HG03439 (cell line): ENCODE measurements around the gene EFHD2.
"Not testable (repeated sequence)": the region's sequence is repeated elsewhere in the genome, so short reads cannot be mapped to it uniquely, and the experiment has no call there.

Source experiments
- ATAC-seq: cut with Tn5 transposase; IDR thresholded peaks from one replicate; pipeline ENCODE4 v1.9.1; 2021; ENCODE audit warnings: mild to moderate bottlenecking, moderate library complexity; ENCODE audit not compliant: unreplicated experiment

EFHD2 gene

GRCh38 chr1:15409388-15410222, at the start of gene EFHD2:
EFHD2 (plus strand) TSS chr1:15409888; CDS start chr1:15409972, 84 bp downstream.
- peak; percentile 76 for ATAC-seq

- ATAC-seq: no peak
Observed at GRCh38 chr1:15360700-15361099, 49.0 kb upstream of the EFHD2 start.

GRCh38 chr1:15362096-15362736, 47.5 kb upstream of the EFHD2 start:
- ATAC-seq: no peak

GRCh38 chr1:15362737-15363128, 47.0 kb upstream of the EFHD2 start:
- no peak for ATAC-seq

GRCh38 chr1:15364740-15365139, 44.9 kb upstream of the EFHD2 start:
- no peak for ATAC-seq

- ATAC-seq: no peak
Observed at GRCh38 chr1:15368888-15369287, 40.8 kb upstream of the EFHD2 start.

GRCh38 chr1:15370268-15370667, 39.4 kb upstream of the EFHD2 start:
- ATAC-seq: no peak

- ATAC-seq: no peak
Observed at GRCh38 chr1:15370781-15371520, 38.7 kb upstream of the EFHD2 start.

- ATAC-seq: no peak
Observed at GRCh38 chr1:15371610-15372545, 37.8 kb upstream of the EFHD2 start.

- no peak for ATAC-seq
Observed at GRCh38 chr1:15378729-15379128, 31.0 kb upstream of the EFHD2 start.

- ATAC-seq: not testable (repeated sequence)
Observed at GRCh38 chr1:15379151-15379550, 30.5 kb upstream of the EFHD2 start.

GRCh38 chr1:15380601-15381508, 28.8 kb upstream of the EFHD2 start:
- no peak for ATAC-seq

- ATAC-seq: no peak
Observed at GRCh38 chr1:15381805-15382204, 27.9 kb upstream of the EFHD2 start.

- ATAC-seq: no peak
Observed at GRCh38 chr1:15382601-15383518, 26.8 kb upstream of the EFHD2 start.

- ATAC-seq: no peak
Observed at GRCh38 chr1:15383810-15384209, 25.9 kb upstream of the EFHD2 start.

GRCh38 chr1:15384301-15384901, 25.3 kb upstream of the EFHD2 start:
- ATAC-seq: no peak

- ATAC-seq: no peak
Observed at GRCh38 chr1:15385420-15385819, 24.3 kb upstream of the EFHD2 start.

GRCh38 chr1:15386164-15386749, 23.4 kb upstream of the EFHD2 start:
- ATAC-seq: no peak
